SK-N-SH treated with all-trans-retinoic acid at 6 μM for 48 hours (cell line): ENCODE measurements around the gene ETV6.

Experiments used
- CSRNP3 ChIP-seq: fragments of 250-450 bp; sonication (Bioruptor Pico); IDR thresholded peaks from 2 replicates; pipeline ENCODE4 v1.5.1; 2021; ENCODE audit warnings: mild to moderate bottlenecking, moderate library complexity
- PATZ1 ChIP-seq: fragments of 250-450 bp; sonication (Bioruptor Pico); IDR thresholded peaks from 2 replicates; pipeline ENCODE4 v1.8.0; 2020; ENCODE audit warnings: mild to moderate bottlenecking, moderate library complexity, borderline replicate concordance
- POU6F1 ChIP-seq: fragments of 250-450 bp; sonication (Bioruptor Pico); IDR thresholded peaks from 2 replicates; pipeline ENCODE4 v1.8.0; 2021; ENCODE audit warnings: low read depth, mild to moderate bottlenecking, moderate library complexity, borderline replicate concordance
- ZFP3 ChIP-seq: fragments of 250-450 bp; sonication (Bioruptor Pico); IDR thresholded peaks from 2 replicates; pipeline ENCODE4 v1.5.0; 2020; ENCODE audit warnings: mild to moderate bottlenecking, moderate library complexity

- TF ChIP-seq PATZ1 (CRISPR knock-in tag) = no peak
- TF ChIP-seq ZFP3 (CRISPR knock-in tag) = no peak
- TF ChIP-seq POU6F1 (CRISPR knock-in tag) = no peak
- no peak for TF ChIP-seq CSRNP3 (CRISPR knock-in tag)
Measured at GRCh38 chr12:11739980-11740577, 90.6 kb downstream of the ETV6 start.
